H1 (cell line): ENCODE data around the gene CKS1B. TPM values are rescaled to one million over a fixed set of nuclear protein-coding genes. Genes with fewer than 3 reads are reported as not detected.

Experiments used
- TEAD4 ChIP-seq: IDR thresholded peaks from 2 replicates; pipeline ENCODE4 v1.6.1; 2012; ENCODE audit warnings: low read depth, low read length, inconsistent platforms, mixed read lengths
- polyA plus RNA-seq, 7 experiments: library from polyadenylated mRNA; depleted of rRNA in 3 of 7; stranded (reverse) in 5 of 7; unstranded in 2 of 7; fragments of >200 nt in 5 of 7; fragments of 200-250 nt in 2 of 7; gene quantifications; 1 replicate in 5 of 7; 2 replicates in 1 of 7; 4 replicates in 1 of 7; pipeline versions ENCODE4 v1.2.1 to v1.2.3, GENCODE V29; 2011 to 2013; ENCODE audit warnings: missing spikeins in 2 of 7, mixed read lengths in 2 of 7
- total RNA-seq: library from RNA; stranded (reverse); fragmentation: NEBNext Ultra II Directional; extraction: Animal tissue kit (Norgen Biotek cat#: 25700); gene quantifications from 2 replicates; pipeline ENCODE4 v1.2.1, GENCODE V29; 2021

Gene CKS1B
- total and polyA plus RNA-seq, 2 of the 8 experiments (the other 6 are each of a cell fraction or from before 2014, with no cell fraction given) = 294 to 1,025 TPM

DNA sequence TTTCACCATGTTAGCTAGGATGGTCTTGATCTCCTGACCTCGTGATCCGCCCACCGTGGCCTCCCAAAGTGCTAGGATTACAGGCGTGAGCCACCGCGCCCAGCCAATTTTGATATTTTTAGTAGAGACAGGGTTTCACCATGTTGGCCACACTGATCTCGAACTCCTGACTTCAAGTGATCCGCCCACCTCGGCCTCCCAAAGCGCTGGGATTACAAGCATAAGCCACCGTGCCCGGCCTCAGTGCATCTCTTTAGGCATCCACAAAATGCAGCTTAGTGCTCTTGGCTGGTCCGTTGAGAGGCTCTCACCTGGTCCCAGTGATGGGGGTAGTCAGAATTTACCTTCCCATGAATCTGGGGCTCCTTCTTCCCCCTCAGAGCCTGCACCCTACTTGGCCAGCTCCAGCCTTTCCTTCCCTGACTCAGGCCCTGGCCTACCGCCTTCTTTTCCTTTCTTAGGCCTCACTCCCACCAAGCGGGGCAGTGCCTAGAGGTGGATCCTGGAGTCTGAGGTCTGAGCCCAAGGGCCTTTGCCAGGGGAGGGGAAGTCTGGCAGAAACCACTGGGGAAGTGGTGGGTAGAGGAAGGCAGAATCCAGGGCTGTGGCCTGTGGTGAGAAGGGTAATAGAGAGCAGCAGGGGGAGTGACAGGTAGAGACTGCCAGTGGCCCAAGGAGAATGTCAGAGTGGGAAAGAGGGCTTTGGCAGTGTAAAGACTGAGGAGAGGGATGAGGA is 22.7 kb downstream of the CKS1B start (continued):
- TF ChIP-seq TEAD4 = no peak
